ENCODE results near the gene CORT.

DNA sequence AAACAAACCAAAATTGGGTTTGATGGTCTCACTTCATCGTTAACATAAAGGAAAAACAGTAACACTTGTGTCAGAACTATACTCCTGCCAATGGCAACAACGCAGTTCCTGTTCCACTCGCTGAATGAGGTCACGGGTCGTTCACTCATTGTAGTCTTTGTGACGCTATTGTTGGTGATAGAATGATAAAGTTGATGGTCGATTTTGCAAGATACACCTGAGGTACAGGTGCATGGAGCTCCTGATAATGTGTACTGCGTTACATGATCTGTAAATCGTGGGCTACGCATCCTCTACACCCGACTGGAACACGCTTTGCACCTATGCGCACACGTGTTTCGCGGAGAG, 20.0 kb upstream of the CORT start:
- TF ChIP-seq, protein P1, sequence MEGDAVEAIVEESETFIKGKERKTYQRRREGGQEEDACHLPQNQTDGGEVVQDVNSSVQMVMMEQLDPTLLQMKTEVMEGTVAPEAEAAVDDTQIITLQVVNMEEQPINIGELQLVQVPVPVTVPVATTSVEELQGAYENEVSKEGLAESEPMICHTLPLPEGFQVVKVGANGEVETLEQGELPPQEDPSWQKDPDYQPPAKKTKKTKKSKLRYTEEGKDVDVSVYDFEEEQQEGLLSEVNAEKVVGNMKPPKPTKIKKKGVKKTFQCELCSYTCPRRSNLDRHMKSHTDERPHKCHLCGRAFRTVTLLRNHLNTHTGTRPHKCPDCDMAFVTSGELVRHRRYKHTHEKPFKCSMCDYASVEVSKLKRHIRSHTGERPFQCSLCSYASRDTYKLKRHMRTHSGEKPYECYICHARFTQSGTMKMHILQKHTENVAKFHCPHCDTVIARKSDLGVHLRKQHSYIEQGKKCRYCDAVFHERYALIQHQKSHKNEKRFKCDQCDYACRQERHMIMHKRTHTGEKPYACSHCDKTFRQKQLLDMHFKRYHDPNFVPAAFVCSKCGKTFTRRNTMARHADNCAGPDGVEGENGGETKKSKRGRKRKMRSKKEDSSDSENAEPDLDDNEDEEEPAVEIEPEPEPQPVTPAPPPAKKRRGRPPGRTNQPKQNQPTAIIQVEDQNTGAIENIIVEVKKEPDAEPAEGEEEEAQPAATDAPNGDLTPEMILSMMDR (IDR thresholded peaks at IDR 0.05): no peak
- TF ChIP-seq HDAC2 (IDR thresholded peaks at IDR 0.05): no peak
- no peak for TF ChIP-seq RCOR1 (IDR thresholded peaks at IDR 0.05; ENCODE audit: low read depth, low read length)
- TF ChIP-seq, protein P2, sequence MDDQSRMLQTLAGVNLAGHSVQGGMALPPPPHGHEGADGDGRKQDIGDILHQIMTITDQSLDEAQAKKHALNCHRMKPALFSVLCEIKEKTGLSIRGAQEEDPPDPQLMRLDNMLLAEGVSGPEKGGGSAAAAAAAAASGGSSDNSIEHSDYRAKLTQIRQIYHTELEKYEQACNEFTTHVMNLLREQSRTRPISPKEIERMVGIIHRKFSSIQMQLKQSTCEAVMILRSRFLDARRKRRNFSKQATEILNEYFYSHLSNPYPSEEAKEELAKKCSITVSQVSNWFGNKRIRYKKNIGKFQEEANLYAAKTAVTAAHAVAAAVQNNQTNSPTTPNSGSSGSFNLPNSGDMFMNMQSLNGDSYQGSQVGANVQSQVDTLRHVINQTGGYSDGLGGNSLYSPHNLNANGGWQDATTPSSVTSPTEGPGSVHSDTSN (IDR thresholded peaks at IDR 0.05): no peak
- TF ChIP-seq, protein P3, sequence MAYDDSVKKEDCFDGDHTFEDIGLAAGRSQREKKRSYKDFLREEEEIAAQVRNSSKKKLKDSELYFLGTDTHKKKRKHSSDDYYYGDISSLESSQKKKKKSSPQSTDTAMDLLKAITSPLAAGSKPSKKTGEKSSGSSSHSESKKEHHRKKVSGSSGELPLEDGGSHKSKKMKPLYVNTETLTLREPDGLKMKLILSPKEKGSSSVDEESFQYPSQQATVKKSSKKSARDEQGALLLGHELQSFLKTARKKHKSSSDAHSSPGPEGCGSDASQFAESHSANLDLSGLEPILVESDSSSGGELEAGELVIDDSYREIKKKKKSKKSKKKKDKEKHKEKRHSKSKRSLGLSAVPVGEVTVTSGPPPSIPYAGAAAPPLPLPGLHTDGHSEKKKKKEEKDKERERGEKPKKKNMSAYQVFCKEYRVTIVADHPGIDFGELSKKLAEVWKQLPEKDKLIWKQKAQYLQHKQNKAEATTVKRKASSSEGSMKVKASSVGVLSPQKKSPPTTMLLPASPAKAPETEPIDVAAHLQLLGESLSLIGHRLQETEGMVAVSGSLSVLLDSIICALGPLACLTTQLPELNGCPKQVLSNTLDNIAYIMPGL (CRISPR knock-in tag; IDR thresholded peaks at IDR 0.05; ENCODE audit: borderline replicate concordance): no peak
- TF ChIP-seq, protein P4, sequence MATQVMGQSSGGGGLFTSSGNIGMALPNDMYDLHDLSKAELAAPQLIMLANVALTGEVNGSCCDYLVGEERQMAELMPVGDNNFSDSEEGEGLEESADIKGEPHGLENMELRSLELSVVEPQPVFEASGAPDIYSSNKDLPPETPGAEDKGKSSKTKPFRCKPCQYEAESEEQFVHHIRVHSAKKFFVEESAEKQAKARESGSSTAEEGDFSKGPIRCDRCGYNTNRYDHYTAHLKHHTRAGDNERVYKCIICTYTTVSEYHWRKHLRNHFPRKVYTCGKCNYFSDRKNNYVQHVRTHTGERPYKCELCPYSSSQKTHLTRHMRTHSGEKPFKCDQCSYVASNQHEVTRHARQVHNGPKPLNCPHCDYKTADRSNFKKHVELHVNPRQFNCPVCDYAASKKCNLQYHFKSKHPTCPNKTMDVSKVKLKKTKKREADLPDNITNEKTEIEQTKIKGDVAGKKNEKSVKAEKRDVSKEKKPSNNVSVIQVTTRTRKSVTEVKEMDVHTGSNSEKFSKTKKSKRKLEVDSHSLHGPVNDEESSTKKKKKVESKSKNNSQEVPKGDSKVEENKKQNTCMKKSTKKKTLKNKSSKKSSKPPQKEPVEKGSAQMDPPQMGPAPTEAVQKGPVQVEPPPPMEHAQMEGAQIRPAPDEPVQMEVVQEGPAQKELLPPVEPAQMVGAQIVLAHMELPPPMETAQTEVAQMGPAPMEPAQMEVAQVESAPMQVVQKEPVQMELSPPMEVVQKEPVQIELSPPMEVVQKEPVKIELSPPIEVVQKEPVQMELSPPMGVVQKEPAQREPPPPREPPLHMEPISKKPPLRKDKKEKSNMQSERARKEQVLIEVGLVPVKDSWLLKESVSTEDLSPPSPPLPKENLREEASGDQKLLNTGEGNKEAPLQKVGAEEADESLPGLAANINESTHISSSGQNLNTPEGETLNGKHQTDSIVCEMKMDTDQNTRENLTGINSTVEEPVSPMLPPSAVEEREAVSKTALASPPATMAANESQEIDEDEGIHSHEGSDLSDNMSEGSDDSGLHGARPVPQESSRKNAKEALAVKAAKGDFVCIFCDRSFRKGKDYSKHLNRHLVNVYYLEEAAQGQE (IDR thresholded peaks at IDR 0.05): no peak
- no peak for TF ChIP-seq RFX5 (IDR thresholded peaks at IDR 0.05)
- no peak for TF ChIP-seq BHLHE40 (IDR thresholded peaks at IDR 0.05; ENCODE audit: low read depth, low read length)
- TF ChIP-seq RNF2 (IDR thresholded peaks at IDR 0.05; ENCODE audit: borderline replicate concordance, low read depth): no peak
- TF ChIP-seq ESRRA (IDR thresholded peaks at IDR 0.05; ENCODE audit: borderline replicate concordance, low read length): no peak

Measured in A549 (cell line).